ENCODE results near the gene NRDC.

The NRDC gene

GRCh38 chr1:51741121-51741681, 137.3 kb downstream of the NRDC start:
- FAIRE-seq, result no peak
- DNase-seq (ENCODE audit: insufficient read length, low spot score), result no peak
- no peak for TF ChIP-seq CTCF (IDR thresholded peaks at IDR 0.05; ENCODE audit: insufficient read depth, missing control alignments)

GRCh38 chr1:51740652-51741051, 137.9 kb downstream of the NRDC start:
- no peak for FAIRE-seq
- TF ChIP-seq CTCF (IDR thresholded peaks at IDR 0.05; ENCODE audit: insufficient read depth, missing control alignments), result no peak
- DNase-seq (ENCODE audit: insufficient read length, low spot score), result no peak

Measured in D721Med (cell line).